Calu3 (cell line): Measurements from ENCODE around the gene GET4. TPM values are rescaled to one million over a fixed set of nuclear protein-coding genes. Genes with fewer than 3 reads are reported as not detected.

ENCODE experiments used
- BruUV-seq: library from RNA; stranded (reverse); fragments of 400-500 nt; replicated peaks from 2 replicates; lab custom pipeline; 2021; lab: Mats Ljungman, UMichigan
- CTCF ChIA-PET: fragments of 300-600 bp; sonication (Branson Sonifier 250); formaldehyde crosslinking; loops from one replicate; lab custom pipeline; 2022; ENCODE audit warnings: antibody characterized with exemption; lab: Charles Lee
- DNase-seq: peaks from one replicate; pipeline ENCODE4 v3.0.0; 2022
- H3K27ac Mint-ChIP-seq: one replicate; pipeline ENCODE4 v1.8.0; 2022; ENCODE audit warnings: mixed read lengths; ENCODE audit not compliant: unreplicated experiment
- H3K27me3 Mint-ChIP-seq: one replicate; pipeline ENCODE4 v1.8.0; 2022; ENCODE audit warnings: mixed read lengths; ENCODE audit not compliant: unreplicated experiment
- H3K36me3 Mint-ChIP-seq: one replicate; pipeline ENCODE4 v1.8.0; 2022; ENCODE audit warnings: mild to moderate bottlenecking, moderate library complexity, mixed read lengths; ENCODE audit not compliant: insufficient read depth, unreplicated experiment
- H3K4me1 Mint-ChIP-seq: one replicate; pipeline ENCODE4 v1.8.0; 2022; ENCODE audit warnings: mild to moderate bottlenecking, low read depth, mixed read lengths; ENCODE audit not compliant: unreplicated experiment
- H3K4me3 Mint-ChIP-seq: one replicate; pipeline ENCODE4 v1.8.0; 2022; ENCODE audit warnings: mild to moderate bottlenecking, low read depth, moderate library complexity, mixed read lengths; ENCODE audit not compliant: unreplicated experiment
- H3K9me3 Mint-ChIP-seq: one replicate; pipeline ENCODE4 v1.8.0; 2022; ENCODE audit warnings: low read depth, mixed read lengths; ENCODE audit not compliant: unreplicated experiment
- intact Hi-C: fragments of 100-400 bp; cut with micrococcal nuclease; formaldehyde crosslinking; loops from one replicate; pipeline ENCODE4 v1.10.0; 2022; ENCODE audit not compliant: unreplicated experiment
- total RNA-seq: library from RNA; stranded (reverse); gene quantifications from 2 replicates; pipeline ENCODE4 v1.2.3, GENCODE V29; 2022
- TF ChIP-seq, protein P1 (sequence below): fragments of 200-600 bp; IDR thresholded peaks from one replicate; pipeline ENCODE4 v1.8.0; 2022; ENCODE audit warnings: antibody characterized with exemption; ENCODE audit not compliant: unreplicated experiment

GET4 gene
- total RNA-seq, 1 experiment from 2014 or later, result 145 TPM

DNA sequence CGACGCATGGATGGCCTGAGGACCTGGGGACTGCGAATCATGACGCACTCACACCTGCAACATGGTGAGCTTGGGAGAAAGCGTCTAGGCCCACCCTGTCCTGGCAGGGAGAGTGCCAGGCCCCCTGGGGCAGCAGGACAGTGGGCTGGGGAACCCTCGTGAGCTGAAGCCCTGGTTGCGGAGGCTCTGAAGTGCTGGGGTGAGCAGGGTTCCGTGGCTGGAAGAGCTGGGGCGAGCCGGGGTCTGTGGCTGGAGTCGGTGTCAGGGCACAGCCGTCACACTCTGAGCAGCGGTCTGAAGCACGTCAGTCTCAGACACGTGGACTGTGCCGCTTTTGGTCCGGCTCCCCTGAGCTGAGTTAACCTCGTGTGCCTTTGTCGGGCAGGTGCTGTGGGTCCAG is 39.4 kb upstream of the GET4 start:
- CTCF ChIA-PET, result interaction anchor here (0.9 to 1.7 kb wide), 7 partner anchors 9 to 112 kb away, joined by 3 to 11 read pairs (median 4); no protein-coding TSS in a partner anchor
- intact Hi-C loops, result no loop called here
- H3K4me3 Mint-ChIP-seq, result no peak overlapping the region
- TF ChIP-seq, protein P1, sequence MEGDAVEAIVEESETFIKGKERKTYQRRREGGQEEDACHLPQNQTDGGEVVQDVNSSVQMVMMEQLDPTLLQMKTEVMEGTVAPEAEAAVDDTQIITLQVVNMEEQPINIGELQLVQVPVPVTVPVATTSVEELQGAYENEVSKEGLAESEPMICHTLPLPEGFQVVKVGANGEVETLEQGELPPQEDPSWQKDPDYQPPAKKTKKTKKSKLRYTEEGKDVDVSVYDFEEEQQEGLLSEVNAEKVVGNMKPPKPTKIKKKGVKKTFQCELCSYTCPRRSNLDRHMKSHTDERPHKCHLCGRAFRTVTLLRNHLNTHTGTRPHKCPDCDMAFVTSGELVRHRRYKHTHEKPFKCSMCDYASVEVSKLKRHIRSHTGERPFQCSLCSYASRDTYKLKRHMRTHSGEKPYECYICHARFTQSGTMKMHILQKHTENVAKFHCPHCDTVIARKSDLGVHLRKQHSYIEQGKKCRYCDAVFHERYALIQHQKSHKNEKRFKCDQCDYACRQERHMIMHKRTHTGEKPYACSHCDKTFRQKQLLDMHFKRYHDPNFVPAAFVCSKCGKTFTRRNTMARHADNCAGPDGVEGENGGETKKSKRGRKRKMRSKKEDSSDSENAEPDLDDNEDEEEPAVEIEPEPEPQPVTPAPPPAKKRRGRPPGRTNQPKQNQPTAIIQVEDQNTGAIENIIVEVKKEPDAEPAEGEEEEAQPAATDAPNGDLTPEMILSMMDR, result no peak
- BruUV-seq, result no TSS peak
- peaks cover 39% of the 10 kb centered on the region for H3K4me1 Mint-ChIP-seq
- peak overlapping the region; percentile 15 for H3K27ac Mint-ChIP-seq
- H3K9me3 Mint-ChIP-seq, result no peaks in the 10 kb centered on the region
- no peaks in the 10 kb centered on the region for H3K27me3 Mint-ChIP-seq
- no peak for DNase-seq
- H3K36me3 Mint-ChIP-seq, result peaks cover 75% of the 10 kb centered on the region

DNA sequence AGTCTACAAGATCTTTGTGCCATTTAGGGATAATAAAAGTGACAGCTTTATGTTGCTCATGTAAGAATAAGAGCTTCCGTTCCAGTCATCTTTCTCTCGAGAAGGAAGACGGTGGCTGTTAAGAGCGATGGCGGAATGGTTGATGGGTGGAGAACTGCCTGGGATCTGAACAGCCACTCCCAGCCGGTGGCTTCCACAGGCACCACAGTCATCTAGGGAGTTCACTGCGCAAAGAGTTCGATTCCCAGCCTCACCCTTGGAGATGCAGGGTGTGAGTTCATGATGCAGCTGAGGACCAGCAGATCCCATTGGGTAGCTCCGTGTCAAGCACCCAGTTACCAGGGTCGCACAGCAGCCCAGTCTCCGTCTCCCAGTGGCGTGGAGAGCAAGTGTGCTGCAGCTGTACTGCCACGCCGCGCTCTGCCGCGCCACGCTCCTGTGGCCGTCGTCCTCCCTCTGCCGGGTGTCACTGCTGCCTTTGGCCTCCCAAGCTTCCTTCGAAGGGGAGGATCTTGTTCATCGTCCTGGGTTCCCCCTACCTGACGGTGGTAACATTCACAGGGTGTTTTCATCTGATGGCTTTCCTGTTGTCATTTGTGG is 36.3 kb upstream of the GET4 start:
- Mint-ChIP-seq H3K9me3 (no peaks in the 10 kb centered on the region), H3K27me3 (no peaks in the 10 kb centered on the region), H3K36me3 (peaks cover 88% of the 10 kb centered on the region), H3K4me3 (no peak overlapping the region), H3K4me1 (peaks cover 18% of the 10 kb centered on the region), H3K27ac (no peak overlapping the region)
- intact Hi-C loops, result no loop called here
- BruUV-seq, result no TSS peak
- no peak for DNase-seq
- CTCF ChIA-PET, result no interaction called here
- TF ChIP-seq, protein P1, result no peak

DNA sequence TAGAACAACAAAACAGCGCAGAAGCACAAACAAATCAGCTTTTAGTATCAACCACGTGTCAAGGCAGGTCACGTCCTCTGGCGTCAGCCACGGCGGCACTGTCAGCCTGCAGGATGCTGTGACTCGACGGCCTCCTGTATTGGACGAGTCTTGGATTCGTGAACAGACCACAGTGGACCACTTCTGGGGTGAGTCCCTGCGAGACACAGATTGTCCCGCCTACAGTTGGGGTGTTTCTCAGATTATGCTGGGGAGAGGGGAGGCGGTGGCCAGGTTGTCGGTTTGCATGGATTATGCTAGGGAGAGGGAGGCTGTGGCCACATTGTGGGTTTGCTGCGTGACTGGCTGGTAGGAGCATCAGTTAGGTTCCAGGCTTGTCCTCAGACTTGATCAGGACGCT is 34.4 kb upstream of the GET4 start:
- CTCF ChIA-PET, result interaction anchor here (0.6 to 1.6 kb wide), 2 partner anchors 9 to 18 kb away, joined by 3 read pairs; no protein-coding TSS in a partner anchor
- peaks cover 72% of the 10 kb centered on the region for H3K36me3 Mint-ChIP-seq

DNA sequence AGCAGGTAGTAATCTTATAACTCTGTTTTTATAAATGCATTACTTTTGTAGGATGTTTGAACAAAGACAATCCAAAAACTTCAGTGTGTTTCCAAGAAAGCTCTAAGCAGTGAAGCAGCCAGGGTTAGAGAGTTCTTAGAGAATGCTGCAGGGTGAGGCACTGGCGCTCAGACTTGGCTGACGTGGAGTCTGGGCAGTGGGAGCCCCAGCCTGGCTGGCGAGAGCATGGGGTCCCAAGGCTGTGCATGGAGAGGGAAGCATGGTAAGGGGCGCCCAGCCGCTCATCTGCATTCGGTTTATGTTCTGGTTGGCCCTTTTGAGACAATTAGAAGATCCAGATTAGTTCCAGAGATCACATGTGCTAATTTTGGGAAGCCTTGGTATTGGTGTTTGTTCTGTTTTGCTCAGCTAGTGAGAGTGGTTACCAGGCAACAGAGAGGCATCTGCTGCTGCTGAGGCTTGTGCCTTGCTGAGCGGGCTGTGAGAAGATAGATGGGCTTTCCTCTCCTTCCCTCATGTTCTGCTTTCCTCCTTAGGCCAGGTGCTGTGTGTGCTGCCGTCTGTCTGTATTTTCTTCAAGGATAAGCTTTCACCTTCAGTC is 33.8 kb upstream of the GET4 start:
- peaks cover 67% of the 10 kb centered on the region for H3K36me3 Mint-ChIP-seq
- BruUV-seq, result no TSS peak

More for the DNA sequence above, 34.4 kb upstream of the GET4 start:
- intact Hi-C loops, result no loop called here
- Mint-ChIP-seq H3K27ac (peak overlapping the region; percentile 25), H3K4me1 (peaks cover 2% of the 10 kb centered on the region), H3K27me3 (no peaks in the 10 kb centered on the region), H3K4me3 (no peak overlapping the region), H3K9me3 (no peaks in the 10 kb centered on the region)
- DNase-seq, result no peak
- BruUV-seq, result no TSS peak
- TF ChIP-seq, protein P1, result no peak

More for the DNA sequence above, 33.8 kb upstream of the GET4 start:
- Mint-ChIP-seq H3K4me1 (no peaks in the 10 kb centered on the region), H3K9me3 (no peaks in the 10 kb centered on the region), H3K27ac (no peak overlapping the region), H3K27me3 (no peaks in the 10 kb centered on the region), H3K4me3 (no peak overlapping the region)
- CTCF ChIA-PET, result interaction anchor here (1.6 kb wide), 1 partner anchor 10 kb away, joined by 3 read pairs; no protein-coding TSS in a partner anchor
- no peak for DNase-seq
- intact Hi-C loops, result no loop called here
- TF ChIP-seq, protein P1, result no peak
